GM21390 (cell line): ENCODE measurements around the gene KSR1.
"Not testable (repeated sequence)": the region's sequence is repeated elsewhere in the genome, so short reads cannot be mapped to it uniquely, and the experiment has no call there.

Source experiments
- ATAC-seq: cut with Tn5 transposase; IDR thresholded peaks from one replicate; pipeline ENCODE4 v1.9.1; 2021; ENCODE audit not compliant: unreplicated experiment

Gene KSR1

DNA sequence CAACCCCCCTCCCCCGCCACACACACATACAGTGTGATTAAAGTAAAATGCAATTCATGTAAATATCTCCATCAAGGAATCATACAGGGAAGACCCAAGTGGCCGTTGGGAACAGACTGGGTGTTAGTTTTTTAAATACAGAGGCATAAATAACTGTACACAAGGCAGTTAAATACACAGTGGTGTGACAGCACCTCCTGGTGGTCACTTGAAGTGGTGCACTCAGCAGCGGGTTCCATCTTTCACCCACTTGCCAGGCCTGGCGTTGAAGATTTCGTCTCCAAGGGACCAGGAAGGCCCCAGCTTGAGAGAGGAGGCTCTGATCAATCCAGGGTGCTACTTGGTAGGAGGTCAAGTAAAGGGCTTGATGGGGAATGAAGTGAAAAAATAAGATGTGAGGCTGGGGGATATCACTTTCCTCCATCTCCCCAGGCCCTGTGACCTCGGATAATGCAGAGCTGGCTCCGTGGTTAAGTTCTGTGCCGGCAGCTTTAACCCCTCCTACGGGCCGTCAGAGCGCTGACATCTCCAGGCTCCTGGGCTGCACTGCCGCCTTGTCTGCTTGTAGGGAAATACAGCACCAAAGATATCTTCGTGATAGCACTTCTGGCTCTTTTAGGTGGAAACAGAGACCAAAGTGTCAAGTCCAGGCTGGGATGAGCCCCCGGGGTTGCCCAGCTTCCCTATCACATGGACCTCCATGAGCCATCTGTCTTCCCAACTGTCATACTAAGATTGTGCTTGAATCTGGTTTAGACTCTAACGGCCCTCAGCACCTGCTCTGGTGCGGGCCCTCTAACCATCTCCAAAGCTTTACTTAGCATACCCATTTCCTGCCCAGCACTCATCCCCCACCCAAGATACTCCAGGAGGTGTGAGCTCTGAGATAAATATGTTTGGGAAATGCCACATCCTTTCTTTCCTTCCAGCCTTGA, 195.4 kb downstream of the KSR1 start:
- ATAC-seq: no peak

DNA sequence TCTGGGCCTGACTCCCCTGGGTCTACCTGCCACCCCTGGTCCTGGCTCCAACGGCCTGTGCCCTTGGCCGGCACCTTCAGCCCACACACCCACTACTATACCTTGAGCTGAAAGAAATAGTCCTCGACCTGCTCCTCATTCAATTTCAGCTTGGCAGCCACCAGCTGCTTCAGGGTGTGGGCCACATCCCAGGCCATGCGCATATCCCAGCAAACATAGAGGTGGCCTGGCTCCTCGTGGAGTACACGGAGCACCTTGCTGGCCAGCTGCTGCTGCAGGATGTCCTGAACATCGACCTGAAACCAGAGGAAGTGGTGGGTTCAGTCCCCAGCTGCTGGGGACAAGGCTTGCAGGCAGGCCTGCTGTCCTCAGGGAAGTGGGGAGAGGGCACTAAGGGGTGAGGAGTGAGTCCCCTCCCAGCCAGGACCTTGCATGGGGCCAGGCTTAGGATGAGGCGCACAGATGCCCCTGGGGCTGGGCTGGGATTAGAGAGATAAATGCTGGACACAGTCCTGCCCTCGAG, 197.3 kb downstream of the KSR1 start:
- not testable (repeated sequence) for ATAC-seq

DNA sequence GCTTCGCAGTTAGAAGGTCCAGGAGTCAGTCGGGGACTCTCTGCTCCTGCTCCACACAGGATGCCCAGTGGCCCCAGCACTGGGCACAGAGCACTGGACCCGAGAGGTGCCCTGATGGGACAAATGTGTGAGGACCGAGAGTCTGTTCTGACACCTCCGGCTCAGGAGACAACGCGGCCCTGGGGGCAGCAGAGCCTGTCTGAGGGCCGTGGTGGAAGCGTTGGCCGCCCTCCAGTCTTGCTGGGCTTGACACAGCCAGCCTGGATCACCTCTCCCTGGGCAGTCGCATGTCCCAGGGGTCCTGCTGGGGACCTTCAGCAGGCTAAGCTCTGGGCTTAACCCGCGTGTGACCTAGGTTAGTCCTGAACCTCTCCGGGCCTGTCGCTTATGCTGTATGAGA, 197.9 kb downstream of the KSR1 start:
- ATAC-seq: no peak

DNA sequence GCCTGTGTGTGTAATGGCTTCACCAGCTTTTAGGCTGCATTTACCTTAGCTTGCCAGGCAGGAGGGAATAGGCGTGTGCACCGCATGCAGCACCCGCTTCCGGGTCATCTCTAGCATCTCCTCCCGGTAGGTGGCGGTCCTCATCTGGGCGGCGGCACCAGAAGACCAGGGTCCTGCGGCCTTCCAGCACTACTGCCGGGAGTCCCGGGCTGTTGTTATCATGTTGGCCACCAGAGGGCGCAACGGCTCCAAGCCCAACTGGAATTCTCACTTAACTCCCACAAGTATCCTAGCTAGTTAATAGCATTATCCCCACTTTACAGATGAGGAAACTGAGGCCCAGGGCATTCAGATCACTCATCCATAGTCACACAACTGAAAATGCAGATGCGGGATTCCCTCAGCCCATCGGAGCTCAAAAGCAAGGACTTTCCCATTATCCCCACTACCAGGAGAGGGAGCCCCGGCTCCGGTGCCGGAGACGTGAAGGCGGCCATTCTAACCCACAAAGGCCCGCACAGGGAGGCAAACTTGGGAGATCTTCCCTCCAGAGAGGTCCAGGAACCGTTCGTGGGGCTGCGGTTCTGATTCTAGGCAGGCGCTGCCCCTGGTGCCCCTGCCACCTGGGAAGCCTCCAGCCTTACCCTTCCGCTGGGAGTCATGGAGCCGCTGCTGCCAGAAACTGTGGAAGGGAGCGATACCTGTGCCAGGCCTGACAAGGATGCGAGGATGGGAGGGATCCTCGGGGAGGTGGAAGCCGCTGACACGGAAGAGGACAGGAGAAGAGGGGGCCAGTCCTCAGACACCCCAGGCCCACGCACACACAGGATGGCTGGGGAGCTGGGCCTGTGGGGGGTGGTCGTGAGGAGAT, 198.6 kb downstream of the KSR1 start:
- ATAC-seq: peak; percentile 66

DNA sequence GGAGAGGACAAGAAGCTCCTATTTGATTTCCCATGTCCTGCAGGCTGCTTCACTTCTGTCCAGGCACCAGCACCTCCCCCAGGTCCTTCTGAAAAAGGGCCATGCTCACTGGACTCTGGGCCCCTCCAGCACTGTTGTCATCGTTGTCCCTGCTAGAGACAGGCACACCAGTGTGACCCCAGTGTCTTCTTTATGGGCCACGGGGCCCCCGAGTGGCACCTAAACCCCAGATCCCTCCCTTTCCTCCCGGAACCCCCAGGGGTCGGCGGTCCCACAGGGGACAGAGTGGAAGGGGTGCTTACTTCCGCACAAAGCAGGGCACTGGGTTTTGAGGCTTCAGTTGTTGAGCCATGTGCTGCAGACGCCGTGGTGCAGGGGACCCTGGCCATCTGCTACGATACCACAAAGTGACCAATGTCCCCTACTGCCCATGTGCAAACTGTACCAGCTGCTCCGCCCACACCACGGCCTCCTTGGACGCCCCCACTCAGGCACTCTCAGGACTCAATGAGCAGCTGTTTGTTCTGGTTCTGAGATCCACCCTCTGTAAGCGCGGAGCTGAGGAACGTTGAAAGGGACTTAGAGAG, 199.4 kb downstream of the KSR1 start:
- ATAC-seq: not testable (repeated sequence)

DNA sequence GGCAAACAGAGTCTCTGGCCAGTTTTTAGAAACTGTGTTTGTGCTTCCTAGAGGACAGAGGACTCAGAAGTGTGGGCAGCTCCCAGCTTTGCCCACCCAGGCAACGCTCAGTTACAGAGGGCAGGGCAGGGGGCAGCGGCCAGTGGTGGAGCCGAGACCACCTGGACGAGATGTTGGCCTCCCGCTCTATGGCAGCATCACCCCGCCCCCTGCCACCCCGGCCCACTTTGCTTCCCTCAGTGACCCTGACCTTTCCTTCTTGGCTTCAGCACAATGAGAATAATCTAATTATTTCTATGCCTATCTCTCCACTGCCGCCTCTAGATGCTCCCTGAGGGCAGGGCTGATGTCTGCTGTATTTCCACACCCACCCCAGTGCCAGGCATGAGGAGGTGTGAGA, 200.4 kb downstream of the KSR1 start:
- not testable (repeated sequence) for ATAC-seq

DNA sequence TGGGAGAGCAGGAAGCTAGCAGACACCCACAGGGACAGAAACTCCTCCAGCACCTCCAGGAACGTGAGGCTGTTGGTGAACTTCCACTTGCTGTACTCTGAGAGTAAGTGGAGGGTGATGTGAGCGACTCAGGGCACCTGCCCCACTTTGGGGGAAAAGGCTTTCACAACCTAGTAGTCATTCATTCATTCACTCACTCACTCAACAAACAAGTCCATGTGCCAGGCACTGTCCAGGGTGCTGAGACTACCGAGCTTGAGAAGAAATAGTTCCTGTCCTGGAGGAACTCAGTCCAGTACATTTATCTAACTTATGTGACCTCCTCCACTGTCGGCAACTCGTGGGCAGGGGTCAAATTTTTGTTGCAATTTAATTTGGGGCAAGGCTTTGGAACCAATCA, 201.4 kb downstream of the KSR1 start:
- no peak for ATAC-seq

DNA sequence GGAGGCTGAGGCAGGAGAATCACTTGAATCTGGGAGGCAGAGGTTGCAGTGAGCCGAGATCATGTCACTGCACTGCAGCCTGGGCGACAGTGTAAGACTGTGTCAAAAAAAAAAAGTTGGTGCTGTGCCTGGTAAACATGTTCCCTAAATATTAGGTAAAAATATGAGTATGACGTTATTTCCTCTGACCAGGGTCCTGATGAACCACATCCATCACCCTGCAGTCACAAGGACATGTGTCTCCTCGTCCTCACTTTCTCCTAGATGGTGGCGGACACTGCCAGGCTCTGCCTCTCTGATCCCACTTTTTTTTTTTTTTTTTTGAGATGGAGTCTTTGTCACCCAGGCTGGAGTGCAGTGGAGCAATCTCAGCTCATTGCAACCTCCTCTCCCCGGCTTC, 203.4 kb downstream of the KSR1 start:
- no peak for ATAC-seq

DNA sequence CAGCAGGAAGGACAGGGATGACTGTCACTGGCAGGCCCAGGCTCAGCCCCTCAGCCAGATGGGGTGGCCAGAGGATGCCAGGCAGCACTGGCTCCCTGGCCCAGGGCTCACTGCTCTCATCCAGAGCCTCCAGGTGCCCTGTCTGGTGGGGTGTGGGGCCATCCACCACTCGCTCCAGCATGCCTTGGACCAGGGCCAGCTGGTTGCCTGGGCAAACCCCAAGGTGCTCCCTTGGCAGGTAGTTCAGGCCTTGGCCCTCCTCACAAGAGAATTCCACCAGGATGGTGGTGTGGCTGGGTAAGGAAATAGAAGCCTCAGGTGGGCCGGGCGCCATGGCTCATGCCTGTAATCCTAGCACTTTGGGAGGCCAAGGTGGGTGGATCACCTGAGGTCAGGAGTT, 204.2 kb downstream of the KSR1 start:
- ATAC-seq: no peak

DNA sequence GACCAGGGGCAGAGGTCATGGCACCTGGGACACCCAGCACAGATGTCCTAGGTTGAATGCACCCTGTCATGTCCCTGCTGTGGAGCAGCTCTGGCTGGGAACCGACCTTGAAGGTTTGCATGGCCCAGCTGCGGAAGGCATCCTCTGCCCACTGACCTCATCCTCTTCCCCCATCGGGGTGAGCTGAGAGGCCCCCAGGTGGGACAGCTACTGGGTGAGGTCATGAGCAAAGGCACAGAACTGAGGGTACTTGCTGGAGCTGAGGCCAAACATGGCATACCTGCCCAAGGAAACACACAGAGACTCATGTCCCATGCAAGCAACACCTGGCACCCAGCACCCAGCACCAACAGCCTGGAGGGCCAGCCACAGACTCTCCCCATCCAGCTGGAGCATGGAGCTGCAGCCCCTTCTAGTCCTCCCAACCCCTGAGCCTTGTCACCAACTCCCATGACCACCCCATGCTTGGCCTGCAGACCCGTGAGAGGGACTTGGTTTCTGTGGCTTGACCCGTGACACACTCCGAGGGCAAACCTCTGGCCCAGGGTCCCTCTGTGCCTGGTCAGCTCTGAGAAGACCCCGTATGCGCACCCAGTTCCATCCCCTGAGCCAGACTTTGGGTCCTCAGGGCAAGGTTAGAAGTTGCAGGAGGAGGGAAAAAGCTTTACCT, 207.8 kb downstream of the KSR1 start:
- ATAC-seq: no peak

DNA sequence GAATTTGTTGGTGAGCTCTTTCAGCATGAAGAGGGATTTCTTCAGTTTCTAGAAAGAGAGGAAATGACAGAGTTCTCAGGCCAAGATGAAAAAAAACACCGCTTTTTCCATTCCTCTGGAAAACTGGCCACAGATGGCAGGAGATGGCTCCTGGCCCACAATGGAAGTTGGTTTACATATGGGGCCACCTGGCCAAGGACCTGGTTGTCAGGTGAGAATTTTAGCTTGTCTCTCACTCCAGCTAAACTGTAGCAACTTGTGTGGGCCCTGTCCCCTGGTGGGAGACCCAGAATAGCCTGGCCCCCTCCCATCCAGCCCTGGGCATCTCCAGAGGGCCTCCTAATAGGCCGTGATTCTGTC, 208.3 kb downstream of the KSR1 start:
- ATAC-seq: no peak

DNA sequence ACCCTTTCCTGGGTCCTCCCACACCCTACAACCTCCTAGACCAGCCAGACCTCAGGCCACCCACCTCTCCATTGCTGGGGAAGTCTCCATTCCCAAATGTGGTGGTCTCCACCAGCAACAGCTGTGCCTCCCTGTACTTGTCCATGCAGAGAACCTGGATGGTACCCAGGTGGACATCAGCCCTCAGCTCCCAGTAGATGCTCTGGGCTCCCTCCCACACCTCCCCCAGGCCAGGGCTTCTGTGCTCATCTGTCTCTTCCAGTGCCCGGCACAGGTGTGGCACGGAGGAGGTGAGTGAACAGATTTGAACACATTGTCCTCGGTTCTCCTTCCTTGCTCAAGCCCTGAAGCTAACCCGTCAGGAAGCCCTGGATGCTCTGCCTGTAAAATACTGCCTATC, 209.3 kb downstream of the KSR1 start:
- no peak for ATAC-seq

DNA sequence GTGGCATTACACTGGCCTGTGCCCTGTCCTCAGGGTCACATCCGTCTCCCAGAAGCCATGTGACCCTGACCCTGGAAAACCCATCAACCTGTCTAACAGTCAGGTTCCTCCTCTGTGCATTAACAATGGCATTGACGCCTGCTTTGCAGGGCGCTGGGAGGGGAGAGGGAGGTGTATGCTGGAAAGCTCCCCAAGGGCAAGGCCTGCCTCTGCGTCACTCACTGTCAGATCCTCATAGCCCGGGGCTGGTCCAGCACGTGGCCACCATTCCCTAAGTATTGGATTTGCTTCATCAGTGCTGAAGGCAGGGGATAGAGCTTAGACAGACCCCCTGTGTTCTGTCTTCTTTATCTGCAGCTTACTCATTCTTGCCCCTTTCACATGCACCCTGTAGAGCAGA, 210.0 kb downstream of the KSR1 start:
- not testable (repeated sequence) for ATAC-seq

DNA sequence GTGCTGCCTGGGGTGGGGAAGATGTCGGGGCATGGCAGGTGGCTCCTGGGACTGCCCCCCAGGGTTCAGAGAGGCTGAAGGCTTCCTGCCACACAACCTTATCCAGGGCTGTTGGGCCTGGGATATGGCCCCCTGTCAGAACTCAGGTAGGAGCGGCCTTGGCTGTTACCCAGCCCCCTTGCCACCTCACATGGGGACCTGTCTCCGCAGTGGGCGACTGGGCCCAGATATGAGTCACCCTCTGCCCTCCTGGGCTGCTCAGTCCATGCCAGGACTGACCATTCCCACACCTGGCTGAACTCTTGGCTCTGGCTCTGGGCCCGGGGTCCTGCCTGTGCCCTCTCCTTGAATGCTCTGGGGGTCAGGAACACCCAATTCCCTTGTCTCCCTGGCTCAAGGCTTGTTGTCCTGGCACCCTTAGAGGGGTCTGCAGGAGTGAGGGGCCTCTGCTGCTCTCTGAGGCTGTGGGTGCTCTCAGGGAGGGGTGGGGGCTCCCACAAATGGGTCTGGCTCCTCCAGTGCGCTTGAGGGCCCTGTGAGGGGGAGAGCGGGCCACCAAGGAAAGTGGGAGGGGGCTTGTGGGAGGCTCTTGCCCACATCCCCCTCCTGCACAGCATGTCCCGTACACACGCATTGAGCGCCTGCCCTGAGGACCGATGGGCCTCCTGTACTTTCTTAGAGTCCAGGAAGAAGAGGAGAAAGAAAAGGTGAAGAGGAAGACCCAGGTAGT, 210.7 kb downstream of the KSR1 start:
- no peak for ATAC-seq

DNA sequence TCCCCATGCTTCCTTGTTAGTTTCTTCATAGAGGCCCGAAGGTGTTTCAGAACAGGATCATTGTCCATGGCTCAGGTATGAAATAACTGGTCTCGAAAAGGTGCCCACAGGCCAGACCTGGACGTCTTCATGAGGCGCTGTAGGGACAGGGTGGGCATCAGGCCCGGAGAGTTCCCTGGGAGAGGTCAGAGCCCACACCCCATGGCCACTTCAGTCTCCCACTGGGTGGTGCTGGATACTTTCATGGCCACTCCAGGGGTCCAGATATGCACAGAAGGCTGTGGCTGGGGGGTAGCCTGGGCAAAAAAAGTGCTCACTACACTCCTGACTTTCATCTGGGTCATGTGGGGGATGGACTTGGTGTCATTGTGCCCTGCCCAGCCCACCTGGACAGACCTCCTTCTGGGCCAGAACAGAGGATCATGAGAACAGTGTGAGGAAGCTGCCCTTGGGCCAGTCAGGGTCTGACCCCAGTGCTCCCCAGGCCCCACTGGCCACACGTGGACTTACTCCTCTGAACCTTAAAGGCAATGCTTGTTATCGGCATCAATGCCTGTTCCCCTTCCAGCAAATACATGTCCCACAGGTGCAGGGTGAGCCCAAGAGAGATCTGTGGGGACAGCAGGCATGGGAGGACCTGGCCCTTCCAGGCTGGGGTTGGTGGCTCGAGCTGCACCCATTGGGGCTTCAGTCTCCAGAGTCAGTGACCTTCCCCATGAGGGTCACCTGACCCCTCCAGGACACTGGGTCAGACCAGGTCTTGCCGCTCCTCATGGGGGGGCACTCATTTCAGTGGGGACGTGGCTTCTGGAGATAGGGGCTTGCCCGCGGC, 211.6 kb downstream of the KSR1 start:
- ATAC-seq: no peak

DNA sequence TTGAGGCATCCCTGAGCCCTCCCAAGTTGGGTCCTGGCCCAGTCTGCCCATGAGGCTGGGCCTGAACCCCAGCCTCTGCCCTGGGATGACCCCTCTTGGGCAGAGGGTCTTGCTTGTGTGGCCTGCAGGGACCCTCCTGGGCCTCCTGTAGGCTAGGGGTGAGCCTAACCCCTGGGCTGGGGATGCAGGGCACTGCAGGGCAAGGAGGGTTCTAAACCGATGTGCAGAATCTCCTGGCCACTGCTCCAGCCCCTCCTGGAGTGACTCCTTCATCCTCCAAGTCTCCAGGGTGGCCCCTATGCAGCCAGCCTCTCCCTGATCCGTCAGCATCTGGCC, 212.2 kb downstream of the KSR1 start:
- ATAC-seq: no peak

DNA sequence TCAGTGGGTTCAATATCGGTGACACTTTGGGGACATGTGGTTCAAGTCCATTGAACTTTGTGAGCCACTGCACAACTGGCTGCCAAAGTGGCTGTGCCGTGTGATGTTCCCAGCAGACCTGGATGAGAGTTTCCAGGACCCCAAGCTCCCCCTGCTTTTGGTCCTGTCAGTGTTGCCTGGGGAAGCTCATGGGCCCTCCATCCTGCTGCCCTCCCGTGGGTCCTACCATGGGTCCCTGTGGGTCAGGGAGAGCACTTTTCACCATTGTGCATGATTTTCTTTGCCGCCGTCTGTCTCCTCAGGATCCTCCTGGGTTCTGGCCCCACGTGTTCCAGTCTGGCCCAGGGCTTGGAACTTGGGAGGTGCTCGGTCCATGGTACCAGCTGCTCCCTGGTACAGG, 212.9 kb downstream of the KSR1 start:
- ATAC-seq: no peak

DNA sequence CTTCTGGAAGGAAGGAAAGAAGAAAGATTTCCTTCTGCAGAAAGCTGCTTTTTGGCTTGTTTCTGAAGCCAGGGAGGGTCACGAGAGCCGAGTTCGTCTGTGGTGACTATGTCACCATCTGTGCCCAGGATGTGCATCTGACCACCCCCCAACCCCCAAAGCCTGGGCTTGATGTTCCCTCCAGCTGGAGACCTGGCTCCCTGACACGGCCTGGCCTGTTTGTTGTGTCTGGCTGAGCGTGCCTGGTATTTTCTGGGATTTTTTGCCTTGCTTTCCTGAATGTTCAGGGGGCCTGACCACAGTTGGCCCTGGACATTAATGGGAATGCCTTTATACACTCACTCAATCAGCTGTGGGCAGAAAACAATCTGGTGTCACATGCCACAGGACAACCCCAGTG, 213.6 kb downstream of the KSR1 start:
- ATAC-seq: no peak

DNA sequence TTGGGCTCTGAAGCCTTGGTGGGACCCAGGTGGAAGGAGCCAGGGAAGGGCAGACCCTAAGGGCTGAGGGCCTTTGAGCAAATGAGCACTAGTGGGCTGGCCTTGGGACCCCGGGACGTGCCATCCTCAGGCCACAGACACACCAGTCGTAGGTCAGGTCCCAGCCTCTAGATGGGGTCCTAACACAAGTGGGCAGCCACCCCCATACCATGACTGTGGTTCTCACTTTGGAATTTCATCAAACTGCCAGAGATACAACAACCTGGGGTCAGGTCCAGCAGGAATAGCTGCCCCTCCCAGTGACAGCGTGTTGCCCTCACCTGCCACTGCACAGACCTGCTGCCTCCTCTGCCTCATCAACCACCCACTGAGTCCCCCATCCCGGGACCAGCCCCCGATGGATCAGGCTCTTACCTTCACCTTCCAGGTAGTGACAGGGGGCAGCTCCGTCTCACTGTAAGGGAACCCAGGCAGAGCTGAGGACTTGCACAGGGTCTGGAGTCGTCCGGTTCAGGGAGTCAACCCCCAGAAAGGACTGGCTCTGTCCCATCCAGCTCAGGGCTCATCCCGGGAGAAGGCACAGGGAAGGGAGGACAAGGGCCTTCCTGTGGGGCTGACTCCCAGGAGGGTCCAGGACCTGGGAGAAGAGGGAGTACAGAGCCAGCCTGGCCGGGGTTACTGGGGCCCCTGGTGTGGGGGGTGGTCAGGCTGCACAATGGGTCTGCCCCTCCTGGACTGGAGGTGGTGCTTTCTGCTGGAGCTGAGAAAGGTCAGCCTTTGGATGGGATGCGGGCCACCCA, 214.7 kb downstream of the KSR1 start:
- no peak for ATAC-seq
